Skeletal muscle cell (primary cell): Measurements from ENCODE around the gene FAM200B.

Experiments
- DNase-seq: peaks from one replicate; pipeline ENCODE4 v3.0.0-alpha.2; 2010; ENCODE audit warnings: low read depth
- H3K4me3 ChIP-seq: 2 replicates; pipeline ENCODE4 v1.5.1; 2011; ENCODE audit warnings: low read depth, mild to moderate bottlenecking, control low read depth, low read length, moderate library complexity

FAM200B gene

GRCh38 chr4:15681372-15682241 lies at the start of gene FAM200B:
FAM200B (plus strand) TSS chr4:15681827; CDS start chr4:15686978, 5,151 bp downstream.
- peak; percentile 90 for DNase-seq
- H3K4me3 ChIP-seq, result peak within 1 kb of the TSS; percentile 77

GRCh38 chr4:15636818-15637217 lies 44.8 kb upstream of the FAM200B start:
- DNase-seq, result no peak
- no peak overlapping the region for H3K4me3 ChIP-seq

GRCh38 chr4:15638418-15638817 lies 43.2 kb upstream of the FAM200B start:
- no peak for DNase-seq
- H3K4me3 ChIP-seq, result no peak overlapping the region

GRCh38 chr4:15648600-15648999 lies 33.0 kb upstream of the FAM200B start:
- H3K4me3 ChIP-seq, result no peak overlapping the region
- DNase-seq, result no peak

GRCh38 chr4:15649914-15650545 lies 31.6 kb upstream of the FAM200B start:
- H3K4me3 ChIP-seq, result no peak overlapping the region

GRCh38 chr4:15651676-15652075 lies 30.0 kb upstream of the FAM200B start:
- H3K4me3 ChIP-seq, result no peak overlapping the region
- DNase-seq, result no peak

More at GRCh38 chr4:15649914-15650545, 31.6 kb upstream of the FAM200B start:
- no peak for DNase-seq

GRCh38 chr4:15652191-15652590 lies 29.4 kb upstream of the FAM200B start:
- no peak overlapping the region for H3K4me3 ChIP-seq
- DNase-seq, result no peak

- peak overlapping the region; percentile 82 for H3K4me3 ChIP-seq
- DNase-seq, result no peak
Measured at GRCh38 chr4:15652841-15653240, 28.8 kb upstream of the FAM200B start.

GRCh38 chr4:15653420-15653819 lies 28.2 kb upstream of the FAM200B start:
- peak overlapping the region; percentile 82 for H3K4me3 ChIP-seq
- DNase-seq, result no peak

GRCh38 chr4:15653864-15654592 lies 27.6 kb upstream of the FAM200B start:
- DNase-seq, result no peak

GRCh38 chr4:15654593-15655222 lies 26.9 kb upstream of the FAM200B start:
- no peak for DNase-seq
- peak overlapping the region; percentile 82 for H3K4me3 ChIP-seq

More at GRCh38 chr4:15653864-15654592, 27.6 kb upstream of the FAM200B start:
- H3K4me3 ChIP-seq, result peak overlapping the region; percentile 82

- H3K4me3 ChIP-seq, result peak within 1 kb of the TSS; percentile 82
- peak; percentile 57 for DNase-seq
Measured at GRCh38 chr4:15655223-15656037, 26.2 kb upstream of the FAM200B start, which contains the start of gene FBXL5. FBXL5 (minus strand) TSS chr4:15655357; CDS start chr4:15655287, 70 bp downstream.

- no peak for DNase-seq
- H3K4me3 ChIP-seq, result peak overlapping the region; percentile 82
Measured at GRCh38 chr4:15656038-15656470, 25.6 kb upstream of the FAM200B start.

- H3K4me3 ChIP-seq, result no peak overlapping the region
- no peak for DNase-seq
Measured at GRCh38 chr4:15657366-15657765, 24.3 kb upstream of the FAM200B start.

GRCh38 chr4:15658136-15658770 lies 23.4 kb upstream of the FAM200B start:
- H3K4me3 ChIP-seq, result no peak overlapping the region
- no peak for DNase-seq

GRCh38 chr4:15658781-15659180 lies 22.8 kb upstream of the FAM200B start:
- DNase-seq, result no peak
- no peak overlapping the region for H3K4me3 ChIP-seq

GRCh38 chr4:15659768-15660570 lies 21.7 kb upstream of the FAM200B start:
- H3K4me3 ChIP-seq, result no peak overlapping the region
- DNase-seq, result peak; percentile 52
